HG03159 (cell line): ENCODE measurements around the gene CCDC190.
A peak's percentile ranks its signal among the peaks of the same experiment; 100 is the strongest.
"Not testable (repeated sequence)": the region's sequence is repeated elsewhere in the genome, so short reads cannot be mapped to it uniquely, and the experiment has no call there.

Experiments
- ATAC-seq: cut with Tn5 transposase; IDR thresholded peaks from one replicate; pipeline ENCODE4 v1.9.1; 2021; ENCODE audit warnings: mild to moderate bottlenecking, moderate library complexity; ENCODE audit not compliant: unreplicated experiment

Gene CCDC190

GRCh38 chr1:162838863-162839262, 22.1 kb downstream of the CCDC190 start:
- no peak for ATAC-seq

GRCh38 chr1:162835157-162835899, 25.6 kb downstream of the CCDC190 start:
- peak; percentile 85 for ATAC-seq

GRCh38 chr1:162832470-162832869, 28.5 kb downstream of the CCDC190 start:
- no peak for ATAC-seq

- ATAC-seq, result no peak
These were observed 31.7 kb downstream of the CCDC190 start for GRCh38 chr1:162829268-162829667.

- ATAC-seq, result no peak
These were observed 37.0 kb downstream of the CCDC190 start for GRCh38 chr1:162823771-162824525.

GRCh38 chr1:162823231-162823630, 37.7 kb downstream of the CCDC190 start:
- ATAC-seq, result no peak

GRCh38 chr1:162822391-162823200, 38.4 kb downstream of the CCDC190 start:
- ATAC-seq, result no peak

- ATAC-seq, result not testable (repeated sequence)
These were observed 42.3 kb downstream of the CCDC190 start for GRCh38 chr1:162818666-162819065.

GRCh38 chr1:162818136-162818535, 42.8 kb downstream of the CCDC190 start:
- not testable (repeated sequence) for ATAC-seq

GRCh38 chr1:162812357-162812756, 48.6 kb downstream of the CCDC190 start:
- ATAC-seq, result not testable (repeated sequence)

- ATAC-seq, result not testable (repeated sequence)
These were observed 53.5 kb downstream of the CCDC190 start for GRCh38 chr1:162807503-162807902.
